ENCODE measurements around the gene SMS.
"Not testable (repeated sequence)": the region's sequence is repeated elsewhere in the genome, so short reads cannot be mapped to it uniquely, and the experiment has no call there.

The SMS gene

DNA sequence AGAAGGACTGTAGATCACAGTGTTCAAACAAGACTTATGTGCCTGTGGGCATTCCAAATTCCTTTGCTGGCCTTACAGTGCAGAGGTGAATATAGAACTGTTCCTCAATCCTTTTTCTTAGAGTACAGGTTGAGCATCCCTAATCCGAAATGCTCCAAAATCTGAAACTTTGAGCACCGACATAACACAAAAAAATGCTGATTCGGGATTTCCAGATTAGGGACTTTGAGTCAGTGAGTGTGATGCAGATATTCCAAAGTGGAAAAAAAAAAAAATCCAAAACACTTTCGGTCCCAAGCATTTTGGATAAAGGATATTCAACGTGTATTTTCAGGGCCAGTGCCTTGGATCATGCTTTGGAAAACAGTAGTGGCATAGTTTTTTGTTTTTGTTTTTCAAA, 9.2 kb downstream of the SMS start:
- H3K27me3 ChIP-seq (ENCODE audit: insufficient read depth, poor library complexity, severe bottlenecking): no peaks in the 10 kb centered on the region
- no peak for DNase-seq (ENCODE audit: low read depth in 1 of 2, low spot score in 1 of 2)
- H3K27ac ChIP-seq (replicated peaks): no peak overlapping the region
- H3K4me3 ChIP-seq (replicated peaks; ENCODE audit: insufficient read depth, low read length): no peak overlapping the region
- TF ChIP-seq GABPA (IDR thresholded peaks at IDR 0.05; ENCODE audit: low read depth) (no peak), SPI1 (IDR thresholded peaks at IDR 0.05; ENCODE audit: borderline replicate concordance, low read depth) (no peak), POLR2AphosphoS5 (IDR thresholded peaks at IDR 0.05; ENCODE audit: low read depth) (no peak)
- TF ChIP-seq, protein P1, sequence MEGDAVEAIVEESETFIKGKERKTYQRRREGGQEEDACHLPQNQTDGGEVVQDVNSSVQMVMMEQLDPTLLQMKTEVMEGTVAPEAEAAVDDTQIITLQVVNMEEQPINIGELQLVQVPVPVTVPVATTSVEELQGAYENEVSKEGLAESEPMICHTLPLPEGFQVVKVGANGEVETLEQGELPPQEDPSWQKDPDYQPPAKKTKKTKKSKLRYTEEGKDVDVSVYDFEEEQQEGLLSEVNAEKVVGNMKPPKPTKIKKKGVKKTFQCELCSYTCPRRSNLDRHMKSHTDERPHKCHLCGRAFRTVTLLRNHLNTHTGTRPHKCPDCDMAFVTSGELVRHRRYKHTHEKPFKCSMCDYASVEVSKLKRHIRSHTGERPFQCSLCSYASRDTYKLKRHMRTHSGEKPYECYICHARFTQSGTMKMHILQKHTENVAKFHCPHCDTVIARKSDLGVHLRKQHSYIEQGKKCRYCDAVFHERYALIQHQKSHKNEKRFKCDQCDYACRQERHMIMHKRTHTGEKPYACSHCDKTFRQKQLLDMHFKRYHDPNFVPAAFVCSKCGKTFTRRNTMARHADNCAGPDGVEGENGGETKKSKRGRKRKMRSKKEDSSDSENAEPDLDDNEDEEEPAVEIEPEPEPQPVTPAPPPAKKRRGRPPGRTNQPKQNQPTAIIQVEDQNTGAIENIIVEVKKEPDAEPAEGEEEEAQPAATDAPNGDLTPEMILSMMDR (IDR thresholded peaks at IDR 0.05; ENCODE audit: insufficient read depth, low read length): no peak
- TF ChIP-seq, protein P2, sequence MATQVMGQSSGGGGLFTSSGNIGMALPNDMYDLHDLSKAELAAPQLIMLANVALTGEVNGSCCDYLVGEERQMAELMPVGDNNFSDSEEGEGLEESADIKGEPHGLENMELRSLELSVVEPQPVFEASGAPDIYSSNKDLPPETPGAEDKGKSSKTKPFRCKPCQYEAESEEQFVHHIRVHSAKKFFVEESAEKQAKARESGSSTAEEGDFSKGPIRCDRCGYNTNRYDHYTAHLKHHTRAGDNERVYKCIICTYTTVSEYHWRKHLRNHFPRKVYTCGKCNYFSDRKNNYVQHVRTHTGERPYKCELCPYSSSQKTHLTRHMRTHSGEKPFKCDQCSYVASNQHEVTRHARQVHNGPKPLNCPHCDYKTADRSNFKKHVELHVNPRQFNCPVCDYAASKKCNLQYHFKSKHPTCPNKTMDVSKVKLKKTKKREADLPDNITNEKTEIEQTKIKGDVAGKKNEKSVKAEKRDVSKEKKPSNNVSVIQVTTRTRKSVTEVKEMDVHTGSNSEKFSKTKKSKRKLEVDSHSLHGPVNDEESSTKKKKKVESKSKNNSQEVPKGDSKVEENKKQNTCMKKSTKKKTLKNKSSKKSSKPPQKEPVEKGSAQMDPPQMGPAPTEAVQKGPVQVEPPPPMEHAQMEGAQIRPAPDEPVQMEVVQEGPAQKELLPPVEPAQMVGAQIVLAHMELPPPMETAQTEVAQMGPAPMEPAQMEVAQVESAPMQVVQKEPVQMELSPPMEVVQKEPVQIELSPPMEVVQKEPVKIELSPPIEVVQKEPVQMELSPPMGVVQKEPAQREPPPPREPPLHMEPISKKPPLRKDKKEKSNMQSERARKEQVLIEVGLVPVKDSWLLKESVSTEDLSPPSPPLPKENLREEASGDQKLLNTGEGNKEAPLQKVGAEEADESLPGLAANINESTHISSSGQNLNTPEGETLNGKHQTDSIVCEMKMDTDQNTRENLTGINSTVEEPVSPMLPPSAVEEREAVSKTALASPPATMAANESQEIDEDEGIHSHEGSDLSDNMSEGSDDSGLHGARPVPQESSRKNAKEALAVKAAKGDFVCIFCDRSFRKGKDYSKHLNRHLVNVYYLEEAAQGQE (IDR thresholded peaks at IDR 0.05; ENCODE audit: insufficient replicate concordance, low read depth): no peak

DNA sequence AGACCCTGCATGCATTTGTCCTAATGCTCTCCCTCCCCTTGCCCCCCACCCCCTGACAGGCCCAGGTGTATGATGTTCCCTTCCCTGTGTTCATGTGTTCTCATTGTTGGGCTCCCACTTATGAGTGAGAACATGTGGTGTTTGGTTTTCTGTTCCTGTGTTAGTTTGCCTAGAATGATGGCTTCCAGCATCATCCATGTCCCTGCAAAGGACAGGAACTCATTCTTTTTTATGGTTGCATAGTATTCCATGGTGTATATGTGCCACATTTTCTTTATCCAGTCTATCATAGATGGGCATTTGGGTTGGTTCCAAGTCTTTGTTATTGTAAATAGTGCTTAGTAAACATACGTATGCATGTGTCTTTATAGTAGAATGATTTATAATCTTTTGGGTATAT, 10.0 kb downstream of the SMS start:
- not testable (repeated sequence) for H3K27ac ChIP-seq (replicated peaks); H3K27me3 ChIP-seq (ENCODE audit: insufficient read depth, poor library complexity, severe bottlenecking); DNase-seq (ENCODE audit: low read depth in 1 of 2, low spot score in 1 of 2); H3K4me3 ChIP-seq (replicated peaks; ENCODE audit: insufficient read depth, low read length)

DNA sequence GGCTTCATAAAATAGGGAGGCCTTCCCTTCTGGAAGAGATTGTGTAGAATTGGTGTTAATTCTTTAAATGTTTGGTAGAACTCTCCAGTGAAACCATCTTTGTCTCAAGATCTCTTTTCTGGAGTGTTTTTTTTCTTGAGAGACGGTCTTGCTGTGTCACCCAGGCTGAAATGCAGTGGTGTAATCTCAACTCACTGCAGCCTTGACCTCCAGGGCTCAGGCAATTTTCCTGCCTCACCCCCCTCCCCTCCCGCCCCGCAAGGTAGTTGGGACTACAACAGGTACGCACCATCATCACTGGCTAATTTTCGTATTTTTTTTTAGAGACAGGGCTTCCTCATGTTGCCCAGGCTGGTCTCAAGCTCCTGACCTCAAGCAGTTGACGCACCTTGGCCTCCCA, 12.1 kb downstream of the SMS start:
- Histone ChIP-seq H3K4me3 (replicated peaks; ENCODE audit: insufficient read depth, low read length) (no peak overlapping the region), H3K27me3 (ENCODE audit: insufficient read depth, poor library complexity, severe bottlenecking) (no peaks in the 10 kb centered on the region), H3K27ac (replicated peaks) (peak overlapping the region; percentile 67)
- TF ChIP-seq POLR2AphosphoS5 (IDR thresholded peaks at IDR 0.05; ENCODE audit: low read depth) (no peak), GABPA (IDR thresholded peaks at IDR 0.05; ENCODE audit: low read depth) (no peak), SPI1 (IDR thresholded peaks at IDR 0.05; ENCODE audit: borderline replicate concordance, low read depth) (no peak)
- TF ChIP-seq, protein P2 (IDR thresholded peaks at IDR 0.05; ENCODE audit: insufficient replicate concordance, low read depth): no peak
- TF ChIP-seq, protein P1 (IDR thresholded peaks at IDR 0.05; ENCODE audit: insufficient read depth, low read length): no peak
- DNase-seq (ENCODE audit: low read depth in 1 of 2, low spot score in 1 of 2): no peak

DNA sequence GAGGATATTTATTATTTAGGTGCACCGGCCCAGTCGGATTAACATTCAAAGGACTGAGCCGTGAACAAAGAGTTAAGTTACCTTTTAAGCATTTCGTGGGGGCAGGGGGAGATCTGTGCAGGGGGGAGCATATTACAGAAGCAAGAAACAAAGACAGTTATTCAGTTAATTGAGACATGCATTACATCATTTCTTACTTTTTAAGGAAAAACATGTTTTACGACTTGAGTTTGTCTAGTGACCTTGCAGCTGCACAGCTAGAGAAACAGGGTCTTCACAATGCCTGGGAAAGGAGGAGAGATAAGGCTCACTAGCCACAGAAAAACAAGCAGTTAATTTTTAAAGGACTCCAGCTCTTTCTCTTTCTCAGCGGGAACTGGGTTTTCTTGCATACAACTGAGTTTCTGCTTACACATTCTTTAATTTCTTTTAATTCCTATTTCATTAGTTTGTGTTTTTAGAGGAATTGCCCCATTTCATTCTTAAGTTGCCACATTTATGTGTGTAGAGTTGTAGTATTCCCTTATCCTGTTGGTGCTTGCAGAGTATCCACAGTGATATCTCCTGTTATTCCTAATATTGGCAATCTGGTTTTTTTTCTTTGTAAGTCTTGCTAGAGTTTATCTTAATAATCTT, 12.8 kb downstream of the SMS start:
- H3K4me3 ChIP-seq (replicated peaks; ENCODE audit: insufficient read depth, low read length); H3K27me3 ChIP-seq (ENCODE audit: insufficient read depth, poor library complexity, severe bottlenecking): not testable (repeated sequence)
- H3K27ac ChIP-seq (replicated peaks): peak overlapping the region; percentile 67
- peak in 1 of 2 experiments; percentile 17 for DNase-seq (ENCODE audit: low read depth in 1 of 2, low spot score in 1 of 2)
